ENCODE measurements around the gene COBL. TPM values are rescaled to one million over a fixed set of nuclear protein-coding genes. Genes with fewer than 3 reads are reported as not detected.
A peak's percentile ranks its signal among the peaks of the same experiment; 100 is the strongest.

COBL gene
- total RNA-seq, 1 experiment from 2014 or later: 0.46 TPM

GRCh38 chr7:51256209-51256781 is 60.3 kb downstream of the COBL start:
- DNase-seq (ENCODE audit: low read depth): peak; percentile 64

GRCh38 chr7:51255536-51256208 is 60.9 kb downstream of the COBL start:
- DNase-seq (ENCODE audit: low read depth): peak; percentile 35

GRCh38 chr7:51255036-51255435 is 61.6 kb downstream of the COBL start:
- DNase-seq (ENCODE audit: low read depth): no peak

- DNase-seq (ENCODE audit: low read depth): peak; percentile 32
These were observed 63.5 kb downstream of the COBL start for GRCh38 chr7:51253157-51253556.

- no peak for DNase-seq (ENCODE audit: low read depth)
These were observed 65.3 kb downstream of the COBL start for GRCh38 chr7:51251290-51251689.

- DNase-seq (ENCODE audit: low read depth): no peak
These were observed 66.1 kb downstream of the COBL start for GRCh38 chr7:51250512-51250911.

GRCh38 chr7:51249991-51250390 is 66.6 kb downstream of the COBL start:
- no peak for DNase-seq (ENCODE audit: low read depth)

GRCh38 chr7:51249187-51249945 is 67.2 kb downstream of the COBL start:
- DNase-seq (ENCODE audit: low read depth): no peak

GRCh38 chr7:51246258-51247245 is 70.1 kb downstream of the COBL start:
- no peak for DNase-seq (ENCODE audit: low read depth)

- no peak for DNase-seq (ENCODE audit: low read depth)
These were observed 71.7 kb downstream of the COBL start for GRCh38 chr7:51244885-51245284.

GRCh38 chr7:51244053-51244452 is 72.6 kb downstream of the COBL start:
- no peak for DNase-seq (ENCODE audit: low read depth)

- DNase-seq (ENCODE audit: low read depth): no peak
These were observed 73.0 kb downstream of the COBL start for GRCh38 chr7:51243631-51244030.

- DNase-seq (ENCODE audit: low read depth): no peak
These were observed 73.6 kb downstream of the COBL start for GRCh38 chr7:51242881-51243518.

- DNase-seq (ENCODE audit: low read depth): no peak
These were observed 74.5 kb downstream of the COBL start for GRCh38 chr7:51242007-51242691.

GRCh38 chr7:51240868-51241267 is 75.7 kb downstream of the COBL start:
- DNase-seq (ENCODE audit: low read depth): no peak

- DNase-seq (ENCODE audit: low read depth): no peak
These were observed 76.9 kb downstream of the COBL start for GRCh38 chr7:51239691-51240090.

- no peak for DNase-seq (ENCODE audit: low read depth)
These were observed 77.6 kb downstream of the COBL start for GRCh38 chr7:51238981-51239495.

GRCh38 chr7:51237446-51238133 is 79.0 kb downstream of the COBL start:
- DNase-seq (ENCODE audit: low read depth): no peak

- no peak for DNase-seq (ENCODE audit: low read depth)
These were observed 80.0 kb downstream of the COBL start for GRCh38 chr7:51236470-51237132.
